GM04504 (cell line): ENCODE measurements around the gene ARX.

ENCODE experiments used
- DNase-seq: peaks from one replicate; pipeline ENCODE4 v3.0.0-alpha.2; 2012; ENCODE audit warnings: low read depth

Gene ARX

GRCh38 chrX:25001808-25002660 is 13.7 kb downstream of the ARX start:
- no peak for DNase-seq

- DNase-seq = no peak
Observed at GRCh38 chrX:24999511-24999910, 16.3 kb downstream of the ARX start.

- DNase-seq = no peak
Observed at GRCh38 chrX:24996096-24996709, 19.6 kb downstream of the ARX start.

GRCh38 chrX:24993879-24994278 is 21.9 kb downstream of the ARX start:
- no peak for DNase-seq

GRCh38 chrX:24990535-24990934 is 25.2 kb downstream of the ARX start:
- no peak for DNase-seq

- DNase-seq = no peak
Observed at GRCh38 chrX:24988314-24988713, 27.5 kb downstream of the ARX start.

GRCh38 chrX:24987731-24988130 is 28.0 kb downstream of the ARX start:
- no peak for DNase-seq

GRCh38 chrX:24985120-24985519 is 30.6 kb downstream of the ARX start:
- no peak for DNase-seq

GRCh38 chrX:24983931-24984330 is 31.8 kb downstream of the ARX start:
- DNase-seq = no peak

- DNase-seq = no peak
Observed at GRCh38 chrX:24982306-24982965, 33.3 kb downstream of the ARX start.

- no peak for DNase-seq
Observed at GRCh38 chrX:24981030-24981429, 34.7 kb downstream of the ARX start.

- DNase-seq = no peak
Observed at GRCh38 chrX:24979081-24979480, 36.7 kb downstream of the ARX start.

GRCh38 chrX:24969812-24970211 is 46.0 kb downstream of the ARX start:
- no peak for DNase-seq

- DNase-seq = no peak
Observed at GRCh38 chrX:24965372-24965771, 50.4 kb downstream of the ARX start.

- no peak for DNase-seq
Observed at GRCh38 chrX:24963823-24964222, 51.9 kb downstream of the ARX start.

- DNase-seq = no peak
Observed at GRCh38 chrX:24961809-24962208, 54.0 kb downstream of the ARX start.

- no peak for DNase-seq
Observed at GRCh38 chrX:24956828-24957227, 58.9 kb downstream of the ARX start.

- DNase-seq = no peak
Observed at GRCh38 chrX:24955372-24955930, 60.3 kb downstream of the ARX start.

GRCh38 chrX:24954732-24955131 is 61.0 kb downstream of the ARX start:
- no peak for DNase-seq
